ENCODE measurements around the gene PML.
"Not testable (repeated sequence)": the region's sequence is repeated elsewhere in the genome, so short reads cannot be mapped to it uniquely, and the experiment has no call there.

PML gene

DNA sequence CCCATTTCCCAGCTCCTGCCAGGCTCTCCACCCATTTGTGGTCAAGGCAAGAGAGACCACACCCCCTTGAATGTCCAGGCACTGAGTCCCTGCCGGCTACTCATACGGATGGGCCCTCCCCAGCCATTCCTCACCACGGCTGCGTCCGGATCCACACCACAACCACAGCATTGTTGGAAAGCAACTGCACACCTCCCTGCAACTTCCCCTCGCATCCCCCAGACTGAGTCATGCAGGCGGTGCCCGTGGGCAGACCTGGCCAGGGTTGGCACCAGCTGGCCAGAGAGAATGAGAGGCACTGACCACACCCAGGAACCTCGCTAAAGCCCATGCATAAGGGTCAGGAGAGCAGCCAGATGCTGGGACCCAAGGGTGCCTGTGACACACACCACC is 37.8 kb upstream of the PML start:
- no peak for TF ChIP-seq Cebpa-rat (IDR thresholded peaks at IDR 0.05)
- Histone ChIP-seq H3K27ac (peak overlapping the region in 3 of 11 experiments; percentile 24 to 43 (median 34); a peak in 4 of 22 replicates), H3K9me3 (replicated peaks in 1 of 11) (no peaks in the 10 kb centered on the region), H3K27me3 (no peaks in the 10 kb centered on the region), H3K4me2 (peak overlapping the region; percentile 54 to 90 (median 75)), H3K4me3 (no peak overlapping the region), H3K9ac (no peak overlapping the region), H4K20me1 (no peaks in the 10 kb centered on the region), H3K4me1 (peaks cover 60 to 78% (median 67%) of the 10 kb centered on the region in 10 experiments), H3K36me3 (no peaks in the 10 kb centered on the region)

DNA sequence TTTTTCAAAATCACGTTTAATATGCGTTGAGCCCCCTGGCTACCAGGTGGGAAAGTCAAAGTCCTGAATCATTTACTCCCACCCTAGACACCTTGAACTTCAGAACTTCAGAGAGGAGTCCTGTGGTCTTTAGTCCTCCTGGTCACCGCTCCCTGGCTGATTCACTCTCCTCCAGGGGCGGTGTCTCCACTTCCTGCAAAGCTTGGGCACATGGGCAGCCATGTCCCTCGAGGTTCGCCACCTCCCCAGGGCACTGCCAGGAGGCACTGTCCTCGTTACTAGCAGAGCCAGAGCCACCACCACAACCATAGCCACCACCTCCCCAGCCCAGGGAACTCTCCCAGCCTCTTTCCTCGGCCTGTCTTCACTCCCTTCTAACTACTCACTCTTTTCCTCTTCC is 37.2 kb upstream of the PML start:
- H3K9ac ChIP-seq, result no peak overlapping the region
- no peaks in the 10 kb centered on the region for H3K9me3 ChIP-seq (replicated peaks in 1 of 11)
- peaks cover 55 to 73% (median 62%) of the 10 kb centered on the region in 10 experiments for H3K4me1 ChIP-seq
- H3K4me2 ChIP-seq, result peak overlapping the region; percentile 54 to 90 (median 75)
- H4K20me1 ChIP-seq, result no peaks in the 10 kb centered on the region
- H3K27me3 ChIP-seq, result no peaks in the 10 kb centered on the region
- H3K4me3 ChIP-seq, result no peak overlapping the region
- H3K27ac ChIP-seq, result peak overlapping the region in 6 of 11 experiments; percentile 8 to 43 (median 26); a peak in 8 of 22 replicates
- TF ChIP-seq Cebpa-rat (IDR thresholded peaks at IDR 0.05), result no peak
- no peaks in the 10 kb centered on the region for H3K36me3 ChIP-seq

DNA sequence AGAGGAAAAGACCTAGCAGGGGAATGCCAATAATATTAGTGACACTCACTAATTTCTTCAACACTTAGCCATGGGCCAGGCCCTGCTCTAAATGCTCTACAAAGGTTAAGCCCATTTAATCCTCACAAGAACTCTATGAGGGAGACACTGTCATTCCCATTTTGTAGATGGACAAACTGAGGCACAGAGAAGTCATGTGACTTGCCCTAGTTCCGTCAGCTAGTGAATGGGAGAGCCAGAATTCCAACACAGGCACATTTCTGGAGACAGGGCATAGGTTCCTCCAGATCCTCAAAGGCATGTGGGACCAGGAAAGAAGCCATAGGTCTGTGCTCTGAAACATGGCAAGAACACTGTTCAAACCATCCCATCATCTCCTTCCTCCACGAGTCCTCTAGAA is 36.7 kb upstream of the PML start:
- TF ChIP-seq Cebpa-rat (IDR thresholded peaks at IDR 0.05), result no peak
- no peaks in the 10 kb centered on the region for H3K36me3 ChIP-seq

DNA sequence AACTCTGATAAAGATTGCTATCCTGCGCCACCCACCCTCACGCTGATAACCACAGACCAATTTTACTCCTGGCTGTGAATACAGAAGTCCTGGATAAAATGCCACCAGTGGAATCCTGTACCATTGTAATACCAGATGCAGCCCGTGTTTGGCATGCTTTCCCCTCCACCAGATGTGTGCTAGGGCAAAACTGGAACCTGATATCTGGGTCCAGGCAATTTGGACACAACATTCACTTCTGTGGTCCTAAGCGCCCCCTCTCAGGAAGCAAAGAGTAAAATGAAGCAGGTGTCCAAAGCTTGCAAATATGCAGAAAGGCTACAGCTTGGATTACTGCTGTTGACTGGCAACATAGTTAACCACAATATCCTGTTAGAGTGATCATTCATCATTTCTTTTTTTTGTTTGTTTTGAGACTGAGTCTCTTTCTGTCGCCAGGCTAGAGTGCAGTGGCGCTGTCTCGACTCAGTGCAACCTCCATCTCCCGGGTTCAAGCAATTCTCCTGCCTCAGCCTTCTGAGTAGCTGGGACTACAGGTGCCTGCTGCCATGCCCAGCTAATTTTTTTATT is 35.4 kb upstream of the PML start:
- no peaks in the 10 kb centered on the region for H4K20me1 ChIP-seq
- no peaks in the 10 kb centered on the region for H3K36me3 ChIP-seq
- peak overlapping the region in 9 of 11 experiments; percentile 8 to 49 (median 38); a peak in 10 of 22 replicates for H3K27ac ChIP-seq
- no peaks in the 10 kb centered on the region for H3K9me3 ChIP-seq (replicated peaks in 1 of 11)
- TF ChIP-seq Cebpa-rat (IDR thresholded peaks at IDR 0.05), result no peak
- peak overlapping the region; percentile 55 to 90 (median 74) for H3K4me2 ChIP-seq
- peak overlapping the region in 3 of 11 experiments; percentile 14 to 31 (median 15); a peak in 5 of 22 replicates for H3K9ac ChIP-seq
- H3K27me3 ChIP-seq, result no peaks in the 10 kb centered on the region
- no peak overlapping the region for H3K4me3 ChIP-seq
- peaks cover 48 to 59% (median 54%) of the 10 kb centered on the region in 10 experiments for H3K4me1 ChIP-seq

More for the DNA sequence above, 36.7 kb upstream of the PML start:
- Histone ChIP-seq H3K9me3 (replicated peaks in 1 of 11) (no peaks in the 10 kb centered on the region), H3K27me3 (no peaks in the 10 kb centered on the region), H3K9ac (no peak overlapping the region), H3K4me1 (peaks cover 50 to 68% (median 57%) of the 10 kb centered on the region in 10 experiments), H3K4me3 (no peak overlapping the region), H3K27ac (peak overlapping the region in 4 of 11 experiments; percentile 22 to 43 (median 29); a peak in 7 of 22 replicates), H4K20me1 (no peaks in the 10 kb centered on the region), H3K4me2 (peak overlapping the region; percentile 54 to 90 (median 75); a peak in 20 of 22 replicates)

DNA sequence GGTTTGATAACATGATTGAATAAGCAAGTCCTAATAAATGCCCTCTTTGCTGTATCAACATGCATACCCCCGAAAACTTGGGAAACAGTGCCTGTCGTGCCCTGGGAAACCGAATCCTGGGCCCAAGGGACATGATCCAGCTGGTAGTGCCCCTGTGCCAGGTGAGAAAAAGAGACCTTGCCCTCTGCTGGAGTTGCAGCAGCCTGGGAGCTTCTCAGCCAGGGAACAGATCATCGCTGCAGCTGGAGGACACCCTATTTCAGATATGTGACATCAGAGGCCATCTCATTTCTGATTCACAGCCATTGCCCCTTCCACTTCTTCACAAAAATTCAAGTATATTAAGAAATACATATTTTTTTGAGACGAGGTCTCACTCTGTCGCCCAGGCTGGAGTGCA is 34.7 kb upstream of the PML start:
- Histone ChIP-seq H3K4me1 (peaks cover 50 to 62% (median 55%) of the 10 kb centered on the region in 10 experiments), H3K9ac (peak overlapping the region in 3 of 11 experiments; percentile 14 to 31 (median 15); a peak in 5 of 22 replicates), H3K27me3 (no peaks in the 10 kb centered on the region)

DNA sequence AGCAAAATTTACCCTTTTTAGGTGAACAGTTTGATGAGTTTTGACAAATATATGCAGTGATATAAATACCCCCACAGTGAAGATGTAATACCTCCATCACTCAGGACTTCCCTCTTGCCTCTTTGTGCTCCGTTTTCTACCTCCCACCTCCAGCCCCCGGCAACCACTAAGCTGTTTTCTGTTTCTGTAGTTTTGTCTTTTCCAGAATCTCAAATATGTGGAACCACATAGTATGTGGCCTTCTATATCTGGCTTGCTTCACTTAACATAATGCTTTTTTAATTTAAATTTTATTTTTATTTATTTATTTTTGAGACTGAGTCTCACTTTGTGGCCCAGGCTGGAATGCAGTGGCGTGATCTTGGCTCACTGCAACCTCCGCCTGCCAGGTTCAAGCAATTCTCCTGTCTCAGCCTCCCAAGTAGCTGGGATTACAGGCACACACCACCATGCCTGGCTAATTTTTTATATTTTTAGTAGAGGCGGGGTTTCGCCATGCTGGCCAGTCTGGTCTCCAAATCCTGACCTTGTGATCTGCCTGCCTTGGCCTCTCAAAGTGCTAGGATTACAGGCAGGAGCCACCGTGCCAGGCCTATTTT is 33.9 kb upstream of the PML start:
- H4K20me1 ChIP-seq; H3K9me3 ChIP-seq (replicated peaks in 1 of 11); H3K9ac ChIP-seq; H3K27me3 ChIP-seq; H3K4me3 ChIP-seq; H3K36me3 ChIP-seq: not testable (repeated sequence)
- peaks cover 56 to 70% (median 62%) of the 10 kb centered on the region in 10 experiments for H3K4me1 ChIP-seq
- H3K4me2 ChIP-seq, result peak overlapping the region in 7 of 11 experiments; percentile 55 to 87 (median 73); a peak in 8 of 22 replicates
- H3K27ac ChIP-seq, result peak overlapping the region in 1 of 11 experiments; percentile 44; a peak in 1 of 22 replicates

More for the DNA sequence above, 34.7 kb upstream of the PML start:
- Histone ChIP-seq H3K4me2 (peak overlapping the region; percentile 55 to 90 (median 74)), H3K36me3 (no peaks in the 10 kb centered on the region), H4K20me1 (no peaks in the 10 kb centered on the region), H3K27ac (peak overlapping the region in 6 of 11 experiments; percentile 8 to 49 (median 41); a peak in 9 of 22 replicates), H3K4me3 (no peak overlapping the region), H3K9me3 (replicated peaks in 1 of 11) (no peaks in the 10 kb centered on the region)
- TF ChIP-seq Cebpa-rat (IDR thresholded peaks at IDR 0.05), result no peak

DNA sequence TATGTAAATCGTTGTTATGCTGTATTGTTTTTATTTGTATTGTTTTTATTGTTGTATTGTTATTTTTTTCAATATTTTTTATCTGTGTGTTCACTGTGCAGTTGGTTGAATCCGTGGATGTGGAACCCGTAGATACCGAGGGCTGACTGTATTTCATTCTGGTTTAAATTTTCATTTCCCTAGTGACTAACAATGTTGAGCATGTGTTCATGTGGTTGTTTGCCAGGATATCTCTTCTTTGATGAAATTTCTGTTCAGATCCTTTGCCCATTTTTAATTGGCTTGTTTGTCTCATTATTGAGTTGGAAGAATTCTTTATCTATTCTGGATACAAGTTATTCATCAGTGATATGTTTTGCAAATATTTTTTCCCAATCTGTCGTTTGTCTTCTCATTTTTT is 32.1 kb upstream of the PML start:
- no peak overlapping the region for H3K4me3 ChIP-seq
- H3K4me2 ChIP-seq, result no peak overlapping the region
- H3K27ac ChIP-seq, result no peak overlapping the region
- no peak for TF ChIP-seq Cebpa-rat (IDR thresholded peaks at IDR 0.05)
- H3K9me3 ChIP-seq (replicated peaks in 1 of 11), result no peaks in the 10 kb centered on the region
- no peaks in the 10 kb centered on the region; a peak in 1 of 22 replicates for H4K20me1 ChIP-seq
- no peaks in the 10 kb centered on the region for H3K36me3 ChIP-seq
- H3K9ac ChIP-seq, result no peak overlapping the region
- H3K27me3 ChIP-seq, result no peaks in the 10 kb centered on the region
- H3K4me1 ChIP-seq, result peaks cover 52 to 68% (median 61%) of the 10 kb centered on the region in 10 experiments

DNA sequence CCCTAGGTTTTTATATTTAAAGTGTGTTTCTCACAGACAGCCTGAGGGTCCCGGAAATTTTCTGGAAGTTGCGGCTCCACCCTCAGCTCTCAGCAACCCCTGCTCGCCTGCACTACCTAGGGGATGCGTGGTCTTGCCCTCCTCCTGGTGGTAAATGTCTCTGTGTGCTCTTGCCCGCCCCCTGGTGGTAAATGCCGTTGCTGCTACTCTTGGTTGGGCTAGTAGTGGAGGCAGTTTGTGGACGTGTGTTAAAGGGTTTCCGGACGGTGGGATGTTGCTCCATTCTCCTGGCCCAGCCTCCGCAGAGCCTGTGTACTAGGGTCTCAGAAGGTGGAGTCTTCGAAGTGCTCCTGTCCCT is 29.8 kb upstream of the PML start:
- peak overlapping the region in 2 of 10 experiments; percentile 20 to 41; a peak in 4 of 20 replicates for H3K4me3 ChIP-seq
- H3K27ac ChIP-seq, result peak overlapping the region in 8 of 11 experiments; percentile 18 to 51 (median 42); a peak in 10 of 22 replicates
- no peak for TF ChIP-seq Cebpa-rat (IDR thresholded peaks at IDR 0.05)
- H3K4me2 ChIP-seq, result peak overlapping the region; percentile 72 to 94 (median 82)
- no peaks in the 10 kb centered on the region for H3K36me3 ChIP-seq
- H4K20me1 ChIP-seq, result no peaks in the 10 kb centered on the region; a peak in 1 of 22 replicates
- H3K27me3 ChIP-seq, result no peaks in the 10 kb centered on the region
- H3K9me3 ChIP-seq (replicated peaks in 1 of 11), result no peaks in the 10 kb centered on the region
- H3K9ac ChIP-seq, result peak overlapping the region in 7 of 11 experiments; percentile 6 to 58 (median 36); a peak in 6 of 22 replicates
- peaks cover 29 to 45% (median 38%) of the 10 kb centered on the region in 10 experiments for H3K4me1 ChIP-seq

DNA sequence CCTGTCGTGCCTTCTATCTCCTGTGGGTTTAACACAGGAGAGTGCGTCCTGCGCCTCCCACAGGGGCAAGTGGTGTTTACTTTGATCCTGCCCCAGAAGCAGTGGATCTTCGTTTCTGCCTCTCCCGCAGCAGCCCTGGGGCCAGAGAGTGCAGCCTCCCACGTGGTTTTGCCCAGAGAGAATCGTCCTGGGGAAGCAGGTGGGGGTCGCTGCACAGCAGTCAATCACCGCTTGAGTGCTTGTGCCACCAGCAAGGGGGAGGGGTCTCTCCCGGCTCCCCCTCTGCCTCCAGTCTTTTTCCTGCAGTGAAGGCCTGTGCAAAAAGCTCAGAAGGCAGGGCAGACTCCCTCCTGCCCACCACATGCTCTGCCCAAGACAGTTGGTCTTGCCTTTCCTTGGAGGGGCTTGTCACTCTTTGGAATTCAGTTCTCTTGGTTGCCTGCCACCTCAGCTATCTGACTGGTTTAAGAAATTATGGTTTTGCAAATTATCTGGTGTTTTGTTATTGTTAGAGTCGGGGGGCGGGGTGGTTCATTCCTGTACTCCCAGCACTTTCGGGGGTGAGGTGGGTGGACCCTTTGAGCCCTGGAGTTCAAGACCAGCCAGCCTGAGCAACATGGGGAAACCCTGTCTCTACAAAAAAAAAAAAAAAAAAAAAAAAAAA is 29.3 kb upstream of the PML start:
- H3K36me3 ChIP-seq, result no peaks in the 10 kb centered on the region
- H3K27ac ChIP-seq, result peak overlapping the region in 8 of 11 experiments; percentile 18 to 51 (median 42); a peak in 10 of 22 replicates
- no peaks in the 10 kb centered on the region; a peak in 1 of 22 replicates for H4K20me1 ChIP-seq
- H3K4me3 ChIP-seq, result peak overlapping the region in 2 of 10 experiments; percentile 20 to 41; a peak in 4 of 20 replicates
- H3K4me1 ChIP-seq, result peaks cover 24 to 40% (median 33%) of the 10 kb centered on the region in 10 experiments
- H3K27me3 ChIP-seq, result no peaks in the 10 kb centered on the region
- peak overlapping the region in 8 of 11 experiments; percentile 6 to 58 (median 36); a peak in 8 of 22 replicates for H3K9ac ChIP-seq
- H3K9me3 ChIP-seq (replicated peaks in 1 of 11), result no peaks in the 10 kb centered on the region
- peak overlapping the region; percentile 72 to 94 (median 82) for H3K4me2 ChIP-seq
- no peak for TF ChIP-seq Cebpa-rat (IDR thresholded peaks at IDR 0.05)
